ENCODE results near the gene KRTAP20-3.

KRTAP20-3 gene

DNA sequence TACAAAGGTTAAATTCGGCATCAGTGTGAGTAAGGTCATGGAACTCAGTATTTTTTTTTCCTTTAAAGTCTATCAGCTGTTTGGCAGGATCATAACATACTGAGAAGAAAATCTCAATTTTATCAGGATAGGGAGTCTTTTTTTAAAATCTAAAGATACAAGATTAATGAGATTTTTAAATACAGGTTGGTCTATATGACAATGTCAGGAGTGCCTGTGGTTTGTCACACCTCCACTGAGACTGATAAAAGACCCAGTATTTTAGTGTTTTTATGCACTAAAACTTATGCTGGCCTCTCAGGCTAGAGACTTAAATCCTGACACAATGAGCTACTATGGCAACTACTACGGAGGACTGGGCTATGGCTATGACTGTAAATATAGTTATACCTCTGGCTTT is at the start of gene KRTAP20-3:
Gene KRTAP20-3, plus strand, starts transcription at position 301 of the 400 bp plus-strand sequence.
- no peaks in the 10 kb centered on the region for H3K27me3 ChIP-seq (ENCODE audit: insufficient read depth, low read length, poor library complexity)
- H3K27ac ChIP-seq (ENCODE audit: low read length), result no peak within 1 kb of the TSS
- H3K4me3 ChIP-seq (ENCODE audit: low read depth in 1 of 2, low read length in 2 of 2), result no peak within 1 kb of the TSS
- DNase-seq, result no peak
- TF ChIP-seq, protein P1, sequence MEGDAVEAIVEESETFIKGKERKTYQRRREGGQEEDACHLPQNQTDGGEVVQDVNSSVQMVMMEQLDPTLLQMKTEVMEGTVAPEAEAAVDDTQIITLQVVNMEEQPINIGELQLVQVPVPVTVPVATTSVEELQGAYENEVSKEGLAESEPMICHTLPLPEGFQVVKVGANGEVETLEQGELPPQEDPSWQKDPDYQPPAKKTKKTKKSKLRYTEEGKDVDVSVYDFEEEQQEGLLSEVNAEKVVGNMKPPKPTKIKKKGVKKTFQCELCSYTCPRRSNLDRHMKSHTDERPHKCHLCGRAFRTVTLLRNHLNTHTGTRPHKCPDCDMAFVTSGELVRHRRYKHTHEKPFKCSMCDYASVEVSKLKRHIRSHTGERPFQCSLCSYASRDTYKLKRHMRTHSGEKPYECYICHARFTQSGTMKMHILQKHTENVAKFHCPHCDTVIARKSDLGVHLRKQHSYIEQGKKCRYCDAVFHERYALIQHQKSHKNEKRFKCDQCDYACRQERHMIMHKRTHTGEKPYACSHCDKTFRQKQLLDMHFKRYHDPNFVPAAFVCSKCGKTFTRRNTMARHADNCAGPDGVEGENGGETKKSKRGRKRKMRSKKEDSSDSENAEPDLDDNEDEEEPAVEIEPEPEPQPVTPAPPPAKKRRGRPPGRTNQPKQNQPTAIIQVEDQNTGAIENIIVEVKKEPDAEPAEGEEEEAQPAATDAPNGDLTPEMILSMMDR (IDR thresholded peaks at IDR 0.05; ENCODE audit: borderline replicate concordance, extremely low read depth, low read length, poor library complexity, severe bottlenecking), result no peak
- no peak for TF ChIP-seq EZH2 (IDR thresholded peaks at IDR 0.05; ENCODE audit: borderline replicate concordance, low read depth, low read length, severe bottlenecking)
- no peaks in the 10 kb centered on the region for H3K79me2 ChIP-seq (ENCODE audit: insufficient read depth, low read length)
- no peaks in the 10 kb centered on the region for H3K9me3 ChIP-seq (ENCODE audit: insufficient read depth, low read length, severe bottlenecking)
- H2AFZ ChIP-seq (ENCODE audit: low read depth, low read length), result no peak within 1 kb of the TSS
- H3K9ac ChIP-seq (ENCODE audit: low read depth, low read length), result no peak within 1 kb of the TSS
- no peaks in the 10 kb centered on the region for H3K4me1 ChIP-seq (ENCODE audit: insufficient read depth, low read length)
- no peaks in the 10 kb centered on the region for H4K20me1 ChIP-seq (ENCODE audit: insufficient read depth, low read length)
- H3K36me3 ChIP-seq (ENCODE audit: insufficient read depth, low read length), result no peaks in the 10 kb centered on the region
- H3K4me2 ChIP-seq (ENCODE audit: insufficient read depth, low read length), result no peak within 1 kb of the TSS
- no peak for ATAC-seq (ENCODE audit: insufficient read depth, low read depth)

DNA sequence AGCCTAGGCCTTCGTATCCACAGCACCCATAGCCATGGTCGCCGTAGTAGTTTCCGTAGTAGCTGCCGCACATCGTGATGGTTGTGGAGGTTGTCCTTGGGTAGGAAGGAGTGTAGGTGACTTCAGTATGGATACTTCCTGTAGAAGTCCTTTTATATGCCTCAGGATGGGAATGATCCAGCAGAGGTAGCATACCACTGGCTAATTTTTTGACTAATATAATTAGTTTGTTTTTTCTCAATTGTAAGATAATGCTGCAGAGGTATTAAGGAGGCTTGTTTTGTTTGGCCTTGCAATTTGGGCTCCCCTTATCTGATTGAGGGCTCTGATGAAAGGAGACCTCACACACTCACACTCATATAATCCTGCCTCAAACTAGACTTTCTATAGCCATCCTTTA is 43.9 kb upstream of the KRTAP20-3 start, which contains the start of gene KRTAP6-2:
Gene KRTAP6-2, minus strand, starts transcription at position 101 of the 400 bp plus-strand sequence. Its CDS starts 28 bp downstream, at position 73.
- Histone ChIP-seq H4K20me1 (ENCODE audit: insufficient read depth, low read length) (no peaks in the 10 kb centered on the region), H3K79me2 (ENCODE audit: insufficient read depth, low read length) (no peaks in the 10 kb centered on the region), H3K27ac (ENCODE audit: low read length) (no peak within 1 kb of the TSS), H3K9ac (ENCODE audit: low read depth, low read length) (no peak within 1 kb of the TSS), H3K27me3 (ENCODE audit: insufficient read depth, low read length, poor library complexity) (no peaks in the 10 kb centered on the region), H3K4me1 (ENCODE audit: insufficient read depth, low read length) (no peaks in the 10 kb centered on the region), H3K4me2 (ENCODE audit: insufficient read depth, low read length) (no peak within 1 kb of the TSS), H3K4me3 (ENCODE audit: low read depth in 1 of 2, low read length in 2 of 2) (no peak within 1 kb of the TSS), H3K9me3 (ENCODE audit: insufficient read depth, low read length, severe bottlenecking) (no peaks in the 10 kb centered on the region), H3K36me3 (ENCODE audit: insufficient read depth, low read length) (no peaks in the 10 kb centered on the region), H2AFZ (ENCODE audit: low read depth, low read length) (no peak within 1 kb of the TSS)
- DNase-seq (no peak), ATAC-seq (ENCODE audit: insufficient read depth, low read depth) (no peak)
- TF ChIP-seq, protein P1 (IDR thresholded peaks at IDR 0.05; ENCODE audit: borderline replicate concordance, extremely low read depth, low read length, poor library complexity, severe bottlenecking), result no peak

DNA sequence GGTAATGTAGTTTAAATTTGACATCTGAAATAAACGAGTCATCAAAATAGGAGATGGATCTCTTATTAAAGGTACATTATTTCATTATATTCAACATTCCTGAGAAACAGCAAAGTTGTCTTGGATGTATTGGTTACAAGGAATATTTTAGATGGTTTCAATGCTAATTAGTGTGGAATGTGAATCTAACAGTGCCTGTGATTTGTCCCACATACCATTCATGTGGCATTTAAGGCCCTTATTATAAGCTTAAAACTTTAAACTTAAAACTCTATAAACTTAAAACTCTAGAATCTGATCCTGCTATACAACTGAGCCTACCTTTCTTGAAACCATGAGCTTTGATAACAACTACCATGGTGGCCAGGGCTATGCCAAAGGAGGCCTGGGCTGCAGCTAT is 41.9 kb upstream of the KRTAP20-3 start, which contains the start of gene KRTAP22-1:
Gene KRTAP22-1, plus strand, starts transcription at position 301 of the 400 bp plus-strand sequence.
- Histone ChIP-seq H3K36me3 (ENCODE audit: insufficient read depth, low read length) (no peaks in the 10 kb centered on the region), H3K27ac (ENCODE audit: low read length) (no peak within 1 kb of the TSS), H3K4me1 (ENCODE audit: insufficient read depth, low read length) (no peaks in the 10 kb centered on the region), H3K9me3 (ENCODE audit: insufficient read depth, low read length, severe bottlenecking) (no peaks in the 10 kb centered on the region), H3K4me3 (ENCODE audit: low read depth in 1 of 2, low read length in 2 of 2) (no peak within 1 kb of the TSS), H3K9ac (ENCODE audit: low read depth, low read length) (no peak within 1 kb of the TSS), H3K79me2 (ENCODE audit: insufficient read depth, low read length) (no peaks in the 10 kb centered on the region), H2AFZ (ENCODE audit: low read depth, low read length) (no peak within 1 kb of the TSS), H3K27me3 (ENCODE audit: insufficient read depth, low read length, poor library complexity) (no peaks in the 10 kb centered on the region), H3K4me2 (ENCODE audit: insufficient read depth, low read length) (no peak within 1 kb of the TSS), H4K20me1 (ENCODE audit: insufficient read depth, low read length) (no peaks in the 10 kb centered on the region)
- DNase-seq (no peak), ATAC-seq (ENCODE audit: insufficient read depth, low read depth) (no peak)
- TF ChIP-seq EZH2 (IDR thresholded peaks at IDR 0.05; ENCODE audit: borderline replicate concordance, low read depth, low read length, severe bottlenecking), result no peak
- TF ChIP-seq, protein P1 (IDR thresholded peaks at IDR 0.05; ENCODE audit: borderline replicate concordance, extremely low read depth, low read length, poor library complexity, severe bottlenecking), result no peak

DNA sequence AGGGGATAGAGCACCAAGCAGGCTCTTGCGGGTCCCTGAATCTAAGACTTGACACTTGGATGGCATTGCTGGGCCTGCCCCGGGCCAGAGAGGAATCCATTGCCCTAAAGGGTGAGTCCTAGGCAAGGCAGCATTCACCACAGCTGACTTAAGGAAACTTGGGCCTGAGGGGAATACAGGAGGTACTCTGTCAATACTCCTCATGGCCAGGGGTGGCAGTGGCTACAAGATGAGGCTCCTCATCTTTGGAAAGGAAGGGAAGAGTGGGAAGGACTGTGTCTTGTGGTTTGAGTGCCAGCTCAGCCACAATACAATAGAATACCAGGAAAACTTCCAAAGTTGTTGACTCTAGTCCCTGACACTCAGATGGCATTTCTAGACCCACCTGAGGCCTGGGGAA is 36.7 kb upstream of the KRTAP20-3 start:
- Histone ChIP-seq H2AFZ (ENCODE audit: low read depth, low read length) (no peak overlapping the region), H3K36me3 (ENCODE audit: insufficient read depth, low read length) (no peaks in the 10 kb centered on the region), H4K20me1 (ENCODE audit: insufficient read depth, low read length) (no peaks in the 10 kb centered on the region), H3K4me3 (ENCODE audit: low read depth in 1 of 2, low read length in 2 of 2) (no peak overlapping the region), H3K4me1 (ENCODE audit: insufficient read depth, low read length) (no peaks in the 10 kb centered on the region), H3K9me3 (ENCODE audit: insufficient read depth, low read length, severe bottlenecking) (no peaks in the 10 kb centered on the region), H3K9ac (ENCODE audit: low read depth, low read length) (no peak overlapping the region), H3K27me3 (ENCODE audit: insufficient read depth, low read length, poor library complexity) (no peaks in the 10 kb centered on the region), H3K27ac (ENCODE audit: low read length) (no peak overlapping the region), H3K79me2 (ENCODE audit: insufficient read depth, low read length) (no peaks in the 10 kb centered on the region), H3K4me2 (ENCODE audit: insufficient read depth, low read length) (no peak overlapping the region)
- DNase-seq (no peak), ATAC-seq (ENCODE audit: insufficient read depth, low read depth) (no peak)
- TF ChIP-seq, protein P1 (IDR thresholded peaks at IDR 0.05; ENCODE audit: borderline replicate concordance, extremely low read depth, low read length, poor library complexity, severe bottlenecking), result peak; percentile 9
- TF ChIP-seq EZH2 (IDR thresholded peaks at IDR 0.05; ENCODE audit: borderline replicate concordance, low read depth, low read length, severe bottlenecking), result no peak

All from DND-41 (cell line).